H9 (cell line): ENCODE data around the gene EZH2. TPM values are rescaled to one million over a fixed set of nuclear protein-coding genes. Genes with fewer than 3 reads are reported as not detected.
A peak's percentile ranks its signal among the peaks of the same experiment; 100 is the strongest.

Experiments
- DNase-seq: peaks from one replicate; pipeline ENCODE4 v3.0.0-alpha.2; 2017
- H2AFZ ChIP-seq: one replicate; pipeline ENCODE4 v1.6.1; 2013; ENCODE audit warnings: mild to moderate bottlenecking, low read length, control low read depth, moderate library complexity
- H2AK5ac ChIP-seq: 2 replicates; pipeline ENCODE4 v1.6.1; 2013; ENCODE audit warnings: low read length, control low read depth, mixed read lengths; ENCODE audit not compliant: insufficient read length
- H2BK120ac ChIP-seq: one replicate; pipeline ENCODE4 v1.6.1; 2013; ENCODE audit warnings: low read depth, mild to moderate bottlenecking, low read length, control low read depth, inconsistent platforms; ENCODE audit not compliant: poor library complexity, severe bottlenecking
- H2BK12ac ChIP-seq: 2 replicates; pipeline ENCODE4 v1.6.1; 2013; ENCODE audit warnings: low read length, control low read depth, mixed read lengths, low read depth; ENCODE audit not compliant: insufficient read length
- H2BK15ac ChIP-seq: 2 replicates; pipeline ENCODE4 v1.6.1; 2013; ENCODE audit warnings: low read depth, low read length, control low read depth
- H2BK20ac ChIP-seq: one replicate; pipeline ENCODE4 v1.6.1; 2013; ENCODE audit warnings: low read depth, mild to moderate bottlenecking, low read length, control low read depth, inconsistent platforms; ENCODE audit not compliant: poor library complexity, severe bottlenecking
- H2BK5ac ChIP-seq: 2 replicates; pipeline ENCODE4 v1.6.1; 2013; ENCODE audit warnings: low read length, control low read depth, mixed read lengths; ENCODE audit not compliant: insufficient read length
- H3K14ac ChIP-seq: 2 replicates; pipeline ENCODE4 v1.6.1; 2013; ENCODE audit warnings: low read length, control low read depth; ENCODE audit not compliant: insufficient read depth
- H3K18ac ChIP-seq: 2 replicates; pipeline ENCODE4 v1.6.1; 2013; ENCODE audit warnings: low read depth, mild to moderate bottlenecking, mixed read lengths, low read length, control low read depth; ENCODE audit not compliant: insufficient read length
- H3K23ac ChIP-seq: 2 replicates; pipeline ENCODE4 v1.6.1; 2013; ENCODE audit warnings: low read length, control low read depth, mixed read lengths, low read depth; ENCODE audit not compliant: insufficient read length
- H3K23me2 ChIP-seq: 2 replicates; pipeline ENCODE4 v1.6.1; 2013; ENCODE audit warnings: low read depth, mild to moderate bottlenecking, mixed read lengths, low read length, control low read depth; ENCODE audit not compliant: insufficient read length, poor library complexity, severe bottlenecking
- H3K27ac ChIP-seq: 2 replicates; pipeline ENCODE4 v1.5.1; 2013; ENCODE audit warnings: low read length, control low read depth, mixed read lengths, low read depth; ENCODE audit not compliant: insufficient read length
- H3K27me3 ChIP-seq: 2 replicates; pipeline ENCODE4 v1.6.1; 2013; ENCODE audit warnings: low read length, control low read depth, inconsistent platforms; ENCODE audit not compliant: insufficient read depth
- H3K4ac ChIP-seq: 2 replicates; pipeline ENCODE4 v1.6.1; 2013; ENCODE audit warnings: low read depth, mild to moderate bottlenecking, control low read depth, inconsistent platforms, low read length, moderate library complexity
- H3K4me1 ChIP-seq: 2 replicates; pipeline ENCODE4 v1.6.1; 2013; ENCODE audit warnings: low read length, control low read depth, inconsistent platforms; ENCODE audit not compliant: insufficient read depth
- H3K4me2 ChIP-seq: 2 replicates; pipeline ENCODE4 v1.6.1; 2013; ENCODE audit warnings: low read length, control low read depth, mixed read lengths; ENCODE audit not compliant: insufficient read length, insufficient read depth
- H3K56ac ChIP-seq: 2 replicates; pipeline ENCODE4 v1.6.1; 2013; ENCODE audit warnings: low read depth, mild to moderate bottlenecking, mixed read lengths, low read length, control low read depth; ENCODE audit not compliant: insufficient read length
- H3K79me1 ChIP-seq: 2 replicates; pipeline ENCODE4 v1.6.1; 2013; ENCODE audit warnings: low read depth, mild to moderate bottlenecking, moderate library complexity, low read length, control low read depth, inconsistent platforms; ENCODE audit not compliant: insufficient read depth, poor library complexity, severe bottlenecking
- H3K79me2 ChIP-seq: 2 replicates; pipeline ENCODE4 v1.6.1; 2013; ENCODE audit warnings: low read length, control low read depth, inconsistent platforms; ENCODE audit not compliant: insufficient read depth
- H3K9ac ChIP-seq: 2 replicates; pipeline ENCODE4 v1.6.1; 2013; ENCODE audit warnings: low read length, control low read depth, mixed read lengths; ENCODE audit not compliant: insufficient read length; ENCODE audit errors: extremely low read depth
- H3K9me3 ChIP-seq: one replicate; pipeline ENCODE4 v1.6.1; 2013; ENCODE audit warnings: low read depth, low read length, inconsistent platforms; ENCODE audit not compliant: control insufficient read depth
- H3T11ph ChIP-seq: one replicate; pipeline ENCODE4 v1.6.1; 2013; ENCODE audit warnings: mild to moderate bottlenecking, low read length, control low read depth, inconsistent platforms
- H4K20me1 ChIP-seq: one replicate; pipeline ENCODE4 v1.6.1; 2013; ENCODE audit not compliant: control insufficient read depth, insufficient read length, insufficient read depth
- H4K5ac ChIP-seq: 2 replicates; pipeline ENCODE4 v1.6.1; 2013; ENCODE audit warnings: low read depth, mild to moderate bottlenecking, mixed read lengths, low read length, control low read depth; ENCODE audit not compliant: insufficient read length
- H4K8ac ChIP-seq: replicated peaks from 2 replicates; pipeline ENCODE4 v1.6.1; 2013; ENCODE audit warnings: low read length, control low read depth, mixed read lengths, low read depth; ENCODE audit not compliant: insufficient read length
- H4K91ac ChIP-seq: 2 replicates; pipeline ENCODE4 v1.6.1; 2013; ENCODE audit warnings: low read depth, mild to moderate bottlenecking, moderate library complexity, mixed read lengths, low read length, control low read depth; ENCODE audit not compliant: insufficient read length
- H3K27ac Mint-ChIP-seq, 3 experiments: 2 replicates in 2 of 3; 3 replicates in 1 of 3; pipeline ENCODE4 v1.8.0; 2020 to 2021; ENCODE audit warnings: mixed read lengths in 3 of 3, mild to moderate bottlenecking in 1 of 3, moderate library complexity in 1 of 3
- H3K27me3 Mint-ChIP-seq: 2 replicates; pipeline ENCODE4 v1.8.0; 2021; ENCODE audit warnings: low read depth, mild to moderate bottlenecking, moderate library complexity, mixed read lengths
- H3K36me3 Mint-ChIP-seq, 3 experiments: 2 replicates in 2 of 3; 3 replicates in 1 of 3; pipeline ENCODE4 v1.8.0; 2020 to 2021; ENCODE audit warnings: low read depth in 3 of 3, mixed read lengths in 3 of 3; ENCODE audit not compliant: insufficient read depth in 1 of 3
- H3K4me1 Mint-ChIP-seq, 2 experiments: 2 replicates each; pipeline ENCODE4 v1.8.0; 2020; ENCODE audit warnings: mixed read lengths in 2 of 2
- H3K4me3 Mint-ChIP-seq, 2 experiments: 2 replicates in 1 of 2; 3 replicates in 1 of 2; pipeline ENCODE4 v1.8.0; 2020 to 2021; ENCODE audit warnings: mild to moderate bottlenecking in 2 of 2, mixed read lengths in 2 of 2, moderate library complexity in 1 of 2
- H3K9me3 Mint-ChIP-seq, 2 experiments: 2 replicates in 1 of 2; 3 replicates in 1 of 2; pipeline ENCODE4 v1.8.0; 2020; ENCODE audit warnings: mild to moderate bottlenecking in 2 of 2, mixed read lengths in 2 of 2, moderate library complexity in 1 of 2
- CTCF ChIP-seq: fragments of 200-600 bp; sonication (generic); conservative IDR thresholded peaks from 3 replicates; pipeline ENCODE4 v1.8.0; 2021; ENCODE audit warnings: antibody characterized with exemption, mild to moderate bottlenecking
- WGBS: extraction: QIAGEN DNeasy Blood & Tissue Kit; methylation state at CpG from one replicate; pipeline ENCODE4 v1.1.7; 2013; ENCODE audit warnings: missing lambda C conversion rate, low lambda C conversion rate, mixed read lengths; ENCODE audit not compliant: insufficient read length; ENCODE audit errors: extremely low coverage; 5-methylcytosine and 5-hydroxymethylcytosine counted together
- total RNA-seq: library from RNA; stranded (reverse); gene quantifications from 2 replicates; pipeline ENCODE4 v1.2.1, GENCODE V29; 2021

The EZH2 gene
- total RNA-seq, 1 experiment from 2014 or later = 41.3 TPM

- peak overlapping the region in 2 of 3 experiments; percentile 21 to 22; a peak in 2 of 7 replicates for H3K27ac Mint-ChIP-seq
- H2BK12ac ChIP-seq = no peak overlapping the region
- WGBS = no CpG with 5 or more reads among the region's 2 CpGs
These were observed 45.2 kb downstream of the EZH2 start for GRCh38 chr7:148838905-148839304.

More at GRCh38 chr7:148838905-148839304, 45.2 kb downstream of the EZH2 start:
- no peak overlapping the region for H3K4me2 ChIP-seq
- no peak overlapping the region for H3K27ac ChIP-seq
- no peaks in the 10 kb centered on the region for H3K9me3 ChIP-seq
- H4K91ac ChIP-seq = no peak overlapping the region
- H4K5ac ChIP-seq = no peak overlapping the region
- H3K4me1 ChIP-seq = no peaks in the 10 kb centered on the region
- H2AFZ ChIP-seq = no peak overlapping the region
- H3K14ac ChIP-seq = no peak overlapping the region
- H3K27me3 Mint-ChIP-seq = no peaks in the 10 kb centered on the region
- H3K4ac ChIP-seq = no peak overlapping the region
- no peaks in the 10 kb centered on the region for H3K27me3 ChIP-seq
- no peak overlapping the region for H2BK5ac ChIP-seq
- no peak overlapping the region for H2AK5ac ChIP-seq
- H3K36me3 Mint-ChIP-seq = peaks cover 7 to 26% (median 22%) of the 10 kb centered on the region in 3 experiments; a peak in 5 of 7 replicates
- H3K9me3 Mint-ChIP-seq = no peaks in the 10 kb centered on the region
- peaks cover 13% of the 10 kb centered on the region for H3K79me1 ChIP-seq
- H4K20me1 ChIP-seq = no peaks in the 10 kb centered on the region
- H3K4me1 Mint-ChIP-seq = no peaks in the 10 kb centered on the region
- no peak for DNase-seq
- no peaks in the 10 kb centered on the region for H3K23me2 ChIP-seq
- no peak overlapping the region for H3K56ac ChIP-seq
- no peak for TF ChIP-seq CTCF
- no peak overlapping the region for H3K9ac ChIP-seq
- no peaks in the 10 kb centered on the region for H3K79me2 ChIP-seq
- no peak overlapping the region for H2BK20ac ChIP-seq
- H4K8ac ChIP-seq = no peak overlapping the region
- no peak overlapping the region for H3K4me3 Mint-ChIP-seq
- no peak overlapping the region for H2BK120ac ChIP-seq
- no peak overlapping the region for H3K23ac ChIP-seq
- no peak overlapping the region for H2BK15ac ChIP-seq
- no peak overlapping the region for H3T11ph ChIP-seq
- H3K18ac ChIP-seq = no peak overlapping the region
